ENCODE results near the gene GANC. TPM values are rescaled to one million over a fixed set of nuclear protein-coding genes. Genes with fewer than 3 reads are reported as not detected.

GANC gene
- total and polyA plus RNA-seq, 10 donors: 7.4 to 65.9 (median 42.3) TPM

GRCh38 chr15:42348083-42348482, 75.1 kb downstream of the GANC start:
- TF ChIP-seq POLR2AphosphoS5 (IDR thresholded peaks at IDR 0.05): no peak
- no peak for DNase-seq
- Histone ChIP-seq H3K36me3 (peaks cover 0 to 100% (median 77%) of the 10 kb centered on the region in 6 donors), H3K4me1 (no peaks in the 10 kb centered on the region), H3K4me3 (no peak overlapping the region), H3K9me3 (no peaks in the 10 kb centered on the region), H3K27me3 (replicated peaks in 1 of 7) (no peaks in the 10 kb centered on the region), H3K27ac (no peak overlapping the region)
- WGBS, 5 donors: 92 to 96% (median 94%) methylated on average over 5 of the region's 5 CpGs
- intact Hi-C loops (cut with DNase I; ENCODE audit: low total_unique reads): no loop called here

- Histone ChIP-seq H3K9me3 (no peaks in the 10 kb centered on the region), H3K27ac (no peak overlapping the region), H3K36me3 (peaks cover 0 to 100% (median 73%) of the 10 kb centered on the region in 6 donors), H3K4me1 (no peaks in the 10 kb centered on the region), H3K4me3 (no peak overlapping the region), H3K27me3 (replicated peaks in 1 of 7) (no peaks in the 10 kb centered on the region)
- no peak for DNase-seq
- 90 to 96% (median 94%) methylated on average over 2 of the region's 2 CpGs for WGBS, 5 donors
- TF ChIP-seq, protein P1, sequence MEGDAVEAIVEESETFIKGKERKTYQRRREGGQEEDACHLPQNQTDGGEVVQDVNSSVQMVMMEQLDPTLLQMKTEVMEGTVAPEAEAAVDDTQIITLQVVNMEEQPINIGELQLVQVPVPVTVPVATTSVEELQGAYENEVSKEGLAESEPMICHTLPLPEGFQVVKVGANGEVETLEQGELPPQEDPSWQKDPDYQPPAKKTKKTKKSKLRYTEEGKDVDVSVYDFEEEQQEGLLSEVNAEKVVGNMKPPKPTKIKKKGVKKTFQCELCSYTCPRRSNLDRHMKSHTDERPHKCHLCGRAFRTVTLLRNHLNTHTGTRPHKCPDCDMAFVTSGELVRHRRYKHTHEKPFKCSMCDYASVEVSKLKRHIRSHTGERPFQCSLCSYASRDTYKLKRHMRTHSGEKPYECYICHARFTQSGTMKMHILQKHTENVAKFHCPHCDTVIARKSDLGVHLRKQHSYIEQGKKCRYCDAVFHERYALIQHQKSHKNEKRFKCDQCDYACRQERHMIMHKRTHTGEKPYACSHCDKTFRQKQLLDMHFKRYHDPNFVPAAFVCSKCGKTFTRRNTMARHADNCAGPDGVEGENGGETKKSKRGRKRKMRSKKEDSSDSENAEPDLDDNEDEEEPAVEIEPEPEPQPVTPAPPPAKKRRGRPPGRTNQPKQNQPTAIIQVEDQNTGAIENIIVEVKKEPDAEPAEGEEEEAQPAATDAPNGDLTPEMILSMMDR (IDR thresholded peaks at IDR 0.05 in 8 of 11, conservative IDR thresholded peaks at IDR 0.05 in 3 of 11): no peak
- TF ChIP-seq POLR2AphosphoS5 (IDR thresholded peaks at IDR 0.05) (no peak), POLR2A (IDR thresholded peaks at IDR 0.05) (no peak)
- intact Hi-C loops (cut with DNase I; ENCODE audit: low total_unique reads): no loop called here
Observed at GRCh38 chr15:42349186-42349585, 76.2 kb downstream of the GANC start.

DNA sequence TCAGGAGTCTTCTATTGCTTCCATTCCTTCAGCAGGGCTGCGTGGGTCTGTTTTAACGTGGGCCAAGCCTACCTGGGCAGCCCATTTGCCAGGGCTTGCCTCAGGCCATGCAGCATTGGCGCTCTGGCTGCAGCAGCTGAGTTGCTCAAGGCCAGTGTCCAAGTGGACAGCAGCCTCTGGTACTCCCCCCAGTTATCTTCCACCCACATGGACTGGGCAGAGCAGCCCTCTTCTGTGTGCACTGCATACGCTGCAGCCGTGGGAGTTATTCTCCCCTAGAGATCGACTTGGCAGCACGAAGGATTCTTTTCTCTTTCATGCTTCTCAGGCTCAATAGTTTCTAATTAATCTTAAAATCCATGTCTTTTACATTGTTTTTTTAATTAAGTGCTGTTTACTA, 79.4 kb downstream of the GANC start:
- intact Hi-C loops (cut with DNase I; ENCODE audit: low total_unique reads): no loop called here

GRCh38 chr15:42353061-42353460, 80.1 kb downstream of the GANC start:
- H3K27ac ChIP-seq: no peak overlapping the region
- DNase-seq: no peak
- no peak overlapping the region for H3K4me3 ChIP-seq
- no peaks in the 10 kb centered on the region for H3K4me1 ChIP-seq
- TF ChIP-seq POLR2AphosphoS5 (IDR thresholded peaks at IDR 0.05): no peak
- TF ChIP-seq POLR2A (IDR thresholded peaks at IDR 0.05): no peak
- TF ChIP-seq, protein P1 (IDR thresholded peaks at IDR 0.05 in 8 of 11, conservative IDR thresholded peaks at IDR 0.05 in 3 of 11): no peak
- H3K9me3 ChIP-seq: no peaks in the 10 kb centered on the region
- intact Hi-C loops (cut with DNase I; ENCODE audit: low total_unique reads): no loop called here
- H3K27me3 ChIP-seq (replicated peaks in 1 of 7): no peaks in the 10 kb centered on the region
- peaks cover 0 to 100% (median 74%) of the 10 kb centered on the region in 6 donors for H3K36me3 ChIP-seq
- WGBS, 5 donors: 91 to 96% (median 94%) methylated on average over 6 of the region's 6 CpGs

More for the DNA sequence above, 79.4 kb downstream of the GANC start:
- Histone ChIP-seq H3K4me1 (no peaks in the 10 kb centered on the region), H3K4me3 (no peak overlapping the region), H3K36me3 (peaks cover 0 to 100% (median 73%) of the 10 kb centered on the region in 6 donors), H3K27ac (no peak overlapping the region), H3K9me3 (no peaks in the 10 kb centered on the region), H3K27me3 (replicated peaks in 1 of 7) (no peaks in the 10 kb centered on the region)
- DNase-seq: no peak
- TF ChIP-seq POLR2A (IDR thresholded peaks at IDR 0.05): no peak
- no peak for TF ChIP-seq POLR2AphosphoS5 (IDR thresholded peaks at IDR 0.05)
- TF ChIP-seq, protein P1 (IDR thresholded peaks at IDR 0.05 in 8 of 11, conservative IDR thresholded peaks at IDR 0.05 in 3 of 11): no peak
- 92 to 96% (median 96%) methylated on average over 7 of the region's 7 CpGs for WGBS, 5 donors

DNA sequence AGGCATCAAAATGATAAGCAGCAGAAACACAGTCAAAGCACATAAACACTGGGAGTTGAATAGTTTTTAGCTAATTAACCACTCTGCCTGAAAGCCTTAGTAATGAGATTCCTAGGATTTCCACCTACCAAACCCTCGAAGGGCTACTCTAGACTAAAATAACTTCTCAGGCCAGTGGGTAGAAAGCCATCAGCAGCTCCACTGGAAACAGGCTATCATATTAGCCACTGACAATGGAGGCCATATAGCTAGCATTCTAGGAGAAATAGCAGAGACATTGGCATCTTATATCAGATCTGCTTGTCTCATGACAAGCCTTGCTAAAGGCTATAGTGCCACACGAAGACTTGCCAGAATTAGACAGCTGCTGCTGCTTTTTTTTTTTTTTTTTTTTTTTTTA, 81.8 kb downstream of the GANC start:
- WGBS, 5 donors: 74 to 92% (median 88%) methylated on average over 2 of the region's 2 CpGs
- Histone ChIP-seq H3K27ac (no peak overlapping the region), H3K9me3 (no peaks in the 10 kb centered on the region), H3K36me3 (peaks cover 0 to 90% (median 59%) of the 10 kb centered on the region in 6 donors), H3K4me3 (no peak overlapping the region), H3K4me1 (peaks cover 0 to 7% (median 0%) of the 10 kb centered on the region in 6 donors), H3K27me3 (replicated peaks in 1 of 7) (no peaks in the 10 kb centered on the region)
- no peak for DNase-seq
- TF ChIP-seq, protein P1 (IDR thresholded peaks at IDR 0.05 in 8 of 11, conservative IDR thresholded peaks at IDR 0.05 in 3 of 11): no peak
- no peak for TF ChIP-seq POLR2AphosphoS5 (IDR thresholded peaks at IDR 0.05)
- no peak for TF ChIP-seq POLR2A (IDR thresholded peaks at IDR 0.05)
- intact Hi-C loops (cut with DNase I; ENCODE audit: low total_unique reads): no loop called here
